SJSA1 (cell line): Measurements from ENCODE around the gene MAEA. TPM values are rescaled to one million over a fixed set of nuclear protein-coding genes. Genes with fewer than 3 reads are reported as not detected.
A peak's percentile ranks its signal among the peaks of the same experiment; 100 is the strongest.

Experiments
- DNase-seq, 2 experiments: peaks; one replicate each; pipeline ENCODE4 v3.0.0-alpha.2; 2015 to 2020; ENCODE audit warnings: low spot score in 2 of 2, low read depth in 1 of 2
- H3K27ac ChIP-seq: fragments of 250-450 bp; sonication (Bioruptor Pico); 2 replicates; pipeline ENCODE4 v1.5.1; 2020; ENCODE audit warnings: mild to moderate bottlenecking, moderate library complexity
- H3K27me3 ChIP-seq: fragments of 250-450 bp; sonication (Bioruptor Pico); replicated peaks from 2 replicates; pipeline ENCODE4 v1.5.1; 2020; ENCODE audit warnings: mild to moderate bottlenecking, moderate library complexity
- H3K36me3 ChIP-seq: fragments of 250-450 bp; sonication (Bioruptor Pico); 2 replicates; pipeline ENCODE4 v1.5.1; 2020; ENCODE audit warnings: mild to moderate bottlenecking
- H3K4me1 ChIP-seq: fragments of 250-450 bp; sonication (Bioruptor Pico); replicated peaks from 2 replicates; pipeline ENCODE4 v1.6.1; 2021; ENCODE audit warnings: mild to moderate bottlenecking
- H3K4me3 ChIP-seq: fragments of 250-450 bp; sonication (Bioruptor Pico); 2 replicates; pipeline ENCODE4 v1.5.1; 2020; ENCODE audit warnings: mild to moderate bottlenecking
- H3K9me3 ChIP-seq: fragments of 250-450 bp; sonication (Bioruptor Pico); replicated peaks from 2 replicates; pipeline ENCODE4 v1.5.1; 2020; ENCODE audit warnings: mild to moderate bottlenecking
- total RNA-seq: library from RNA; depleted of rRNA; stranded (reverse); fragments of >200 nt; shearing (Covaris generic); gene quantifications from 2 replicates; pipeline ENCODE4 v1.2.3, GENCODE V29; 2014

The MAEA gene
- total RNA-seq, 1 experiment from 2014 or later: 34.4 TPM

- Histone ChIP-seq H3K36me3 (no peaks in the 10 kb centered on the region; the same call in 1 of the 2 replicates), H3K4me3 (no peak overlapping the region), H3K4me1 (no peaks in the 10 kb centered on the region), H3K9me3 (no peaks in the 10 kb centered on the region), H3K27ac (no peak overlapping the region), H3K27me3 (no peaks in the 10 kb centered on the region)
- no peak for DNase-seq
Measured at GRCh38 chr4:1296324-1297022, 6.8 kb downstream of the MAEA start.

- Histone ChIP-seq H3K4me3 (no peak overlapping the region), H3K27me3 (no peaks in the 10 kb centered on the region), H3K36me3 (peaks cover under 1% of the 10 kb centered on the region), H3K4me1 (no peaks in the 10 kb centered on the region), H3K27ac (no peak overlapping the region), H3K9me3 (no peaks in the 10 kb centered on the region)
- DNase-seq: no peak
Measured at GRCh38 chr4:1297023-1297395, 7.3 kb downstream of the MAEA start.

GRCh38 chr4:1297456-1298325, 8.0 kb downstream of the MAEA start:
- Histone ChIP-seq H3K9me3 (no peaks in the 10 kb centered on the region), H3K4me3 (no peak overlapping the region), H3K27me3 (no peaks in the 10 kb centered on the region), H3K4me1 (no peaks in the 10 kb centered on the region), H3K36me3 (peaks cover 3% of the 10 kb centered on the region), H3K27ac (no peak overlapping the region)
- DNase-seq: no peak

DNA sequence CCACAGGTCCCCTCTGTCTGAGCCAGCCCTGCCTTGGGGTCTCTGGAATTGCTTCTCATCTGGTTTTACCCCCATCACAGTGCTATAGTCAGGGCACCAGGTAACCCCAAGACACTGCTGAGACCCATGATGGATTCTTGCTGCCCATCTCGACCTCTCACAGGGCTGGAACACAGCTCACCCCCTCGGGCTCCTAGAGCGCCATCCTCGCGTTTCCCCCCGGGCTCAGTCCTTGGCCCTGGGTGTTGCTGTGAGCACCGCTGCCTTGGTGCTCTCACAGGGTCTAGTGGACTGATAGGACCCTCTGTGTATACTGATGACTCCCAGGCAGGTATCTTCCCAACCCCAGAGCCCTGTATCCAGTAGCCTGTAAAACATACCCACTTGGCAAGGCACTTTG, 8.8 kb downstream of the MAEA start:
- H3K27ac ChIP-seq: no peak overlapping the region
- no peak overlapping the region for H3K4me3 ChIP-seq
- no peaks in the 10 kb centered on the region for H3K4me1 ChIP-seq
- H3K27me3 ChIP-seq: no peaks in the 10 kb centered on the region
- H3K36me3 ChIP-seq: peaks cover 3% of the 10 kb centered on the region
- H3K9me3 ChIP-seq: no peaks in the 10 kb centered on the region
- no peak for DNase-seq

DNA sequence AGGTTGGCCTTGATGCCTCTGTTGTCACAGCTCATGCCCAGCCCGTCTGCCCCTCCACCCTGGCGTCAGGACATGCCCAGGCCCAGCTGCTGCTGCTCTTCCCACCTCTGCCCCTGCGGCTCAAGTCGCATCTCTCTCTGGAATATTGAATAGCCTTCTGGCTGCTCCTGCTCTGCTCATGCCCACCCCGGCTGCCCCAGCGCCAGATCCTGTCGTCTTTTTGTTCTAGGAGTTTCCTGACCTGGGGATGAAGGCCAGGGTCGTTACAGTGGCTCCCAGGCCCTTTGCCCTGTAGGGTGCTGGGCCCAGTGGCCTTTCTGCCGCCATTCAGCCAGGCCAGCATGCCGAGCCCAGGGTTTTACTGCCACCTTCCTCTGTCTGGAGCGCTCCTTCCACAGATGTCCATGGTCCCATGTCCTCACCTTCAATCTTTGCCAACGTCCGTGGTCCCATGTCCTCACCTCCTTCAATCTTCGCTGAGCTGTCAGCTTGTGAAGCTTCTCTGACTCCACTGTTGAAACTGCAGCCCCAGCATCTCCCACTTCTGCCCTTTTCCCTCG, 9.7 kb downstream of the MAEA start:
- no peak overlapping the region for H3K27ac ChIP-seq
- H3K4me3 ChIP-seq: no peak overlapping the region
- no peaks in the 10 kb centered on the region for H3K4me1 ChIP-seq
- H3K27me3 ChIP-seq: no peaks in the 10 kb centered on the region
- no peaks in the 10 kb centered on the region for H3K9me3 ChIP-seq
- DNase-seq: no peak
- peaks cover 3% of the 10 kb centered on the region for H3K36me3 ChIP-seq

- H3K9me3 ChIP-seq: no peaks in the 10 kb centered on the region
- DNase-seq: no peak
- H3K4me1 ChIP-seq: no peaks in the 10 kb centered on the region
- H3K4me3 ChIP-seq: no peak overlapping the region
- H3K27ac ChIP-seq: no peak overlapping the region
- H3K36me3 ChIP-seq: peaks cover 3% of the 10 kb centered on the region
- H3K27me3 ChIP-seq: no peaks in the 10 kb centered on the region
Measured at GRCh38 chr4:1300466-1301455, 11.1 kb downstream of the MAEA start.

DNA sequence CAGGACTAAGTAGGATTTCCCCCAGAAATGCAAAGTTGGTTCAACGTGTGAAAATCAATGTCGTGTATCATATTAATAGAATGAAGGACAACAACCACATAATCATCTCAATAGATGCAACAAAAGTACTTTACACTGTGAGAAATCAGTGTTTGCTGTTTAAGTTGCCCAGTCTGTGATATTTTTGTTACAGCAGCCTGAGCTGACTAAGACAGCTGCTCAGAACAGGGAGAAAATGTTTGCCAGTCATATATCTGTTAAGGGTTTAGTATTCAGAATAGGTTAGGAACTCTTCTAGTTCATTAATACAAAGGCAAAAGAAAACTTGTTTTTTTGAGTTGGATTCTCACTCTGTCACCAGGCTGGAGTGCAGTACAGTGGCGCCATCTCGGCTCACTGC, 12.5 kb downstream of the MAEA start:
- no peak overlapping the region for H3K27ac ChIP-seq
- no peaks in the 10 kb centered on the region for H3K27me3 ChIP-seq
- DNase-seq: no peak
- H3K9me3 ChIP-seq: no peaks in the 10 kb centered on the region
- H3K4me3 ChIP-seq: no peak overlapping the region
- peaks cover 3% of the 10 kb centered on the region for H3K36me3 ChIP-seq
- H3K4me1 ChIP-seq: no peaks in the 10 kb centered on the region

- no peaks in the 10 kb centered on the region for H3K27me3 ChIP-seq
- H3K4me1 ChIP-seq: peaks cover 16% of the 10 kb centered on the region
- H3K36me3 ChIP-seq: peaks cover 3% of the 10 kb centered on the region; the same call in 1 of the 2 replicates
- no peak overlapping the region for H3K27ac ChIP-seq
- H3K9me3 ChIP-seq: no peaks in the 10 kb centered on the region
- H3K4me3 ChIP-seq: no peak overlapping the region
- DNase-seq: no peak
Measured at GRCh38 chr4:1305261-1305711, 15.6 kb downstream of the MAEA start.

DNA sequence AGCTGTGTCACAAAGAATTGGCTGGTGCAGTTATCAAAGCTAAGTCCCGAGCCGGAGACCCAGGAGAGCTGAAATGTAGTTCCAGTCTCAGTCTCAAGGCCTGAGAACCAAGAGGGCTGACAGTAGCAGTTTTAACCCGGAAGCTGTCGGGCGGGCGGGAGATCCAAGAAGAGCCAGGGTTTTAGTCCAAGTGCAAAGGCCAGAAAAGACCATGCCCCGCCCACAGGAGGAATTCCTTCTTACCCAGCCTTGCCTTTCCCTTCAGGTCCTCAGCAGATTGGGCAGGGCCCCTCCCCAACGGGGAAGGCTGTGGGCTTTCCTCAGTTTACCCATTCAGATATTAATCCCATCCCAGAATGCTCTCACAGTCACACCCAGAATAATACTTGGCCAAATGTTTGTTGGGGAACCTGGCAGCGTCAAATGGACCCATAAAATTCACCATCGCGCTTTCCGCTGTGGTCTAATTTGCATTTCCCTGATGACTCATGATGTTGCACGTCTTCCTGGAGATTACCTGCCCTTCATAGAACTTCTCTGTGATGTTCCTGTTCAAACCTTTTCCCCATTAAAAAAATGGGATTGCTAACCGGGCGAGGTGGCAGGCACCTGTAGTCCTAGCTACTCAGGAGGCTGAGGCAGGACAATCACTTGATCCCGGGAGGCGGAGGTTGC, 16.2 kb downstream of the MAEA start:
- peaks cover 3% of the 10 kb centered on the region; the same call in 1 of the 2 replicates for H3K36me3 ChIP-seq
- peaks cover 21% of the 10 kb centered on the region for H3K4me1 ChIP-seq
- no peak overlapping the region for H3K4me3 ChIP-seq
- DNase-seq: no peak
- no peak overlapping the region for H3K27ac ChIP-seq
- H3K27me3 ChIP-seq: no peaks in the 10 kb centered on the region
- no peaks in the 10 kb centered on the region for H3K9me3 ChIP-seq

DNA sequence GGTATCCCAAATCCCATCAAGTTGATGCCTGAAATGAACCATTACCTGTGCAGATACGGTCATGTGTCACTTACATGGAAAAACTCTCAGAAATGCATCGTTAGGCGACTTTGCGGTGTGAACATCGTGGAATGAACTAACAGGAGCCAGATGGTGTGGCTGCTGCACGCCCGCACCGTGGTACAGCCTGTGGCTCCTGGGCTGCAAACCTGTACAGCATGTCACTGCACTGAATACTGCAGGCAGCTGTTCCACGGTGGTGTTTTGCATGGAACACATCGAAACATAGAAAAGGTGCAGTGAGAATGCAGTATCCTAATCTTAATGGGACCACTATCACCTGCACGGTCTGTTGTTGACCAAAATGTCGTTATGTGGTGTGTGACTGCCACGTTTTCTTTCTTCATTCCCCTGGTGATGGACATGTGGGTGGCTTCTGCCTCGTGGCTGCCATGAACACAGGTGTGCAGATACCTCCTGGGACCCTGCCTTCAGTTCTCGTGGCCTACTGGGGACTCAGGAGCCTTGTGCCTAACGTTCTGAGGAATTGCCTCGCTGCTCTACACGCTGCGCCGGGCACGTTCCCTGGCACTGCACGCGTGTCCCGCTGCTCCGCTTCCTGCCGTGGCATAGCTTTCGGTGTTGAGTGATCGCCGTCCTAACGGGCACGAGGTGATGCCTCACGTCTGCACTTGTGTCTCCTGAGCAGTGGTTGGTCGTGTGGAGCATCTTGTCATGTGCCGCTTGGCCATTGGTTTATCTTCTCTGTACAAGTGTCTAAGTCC, 18.5 kb downstream of the MAEA start:
- H3K36me3 ChIP-seq: peaks cover 4% of the 10 kb centered on the region
- H3K27ac ChIP-seq: no peak overlapping the region
- no peak for DNase-seq
- no peaks in the 10 kb centered on the region for H3K27me3 ChIP-seq
- H3K9me3 ChIP-seq: no peaks in the 10 kb centered on the region
- H3K4me1 ChIP-seq: peaks cover 21% of the 10 kb centered on the region
- no peak overlapping the region for H3K4me3 ChIP-seq

DNA sequence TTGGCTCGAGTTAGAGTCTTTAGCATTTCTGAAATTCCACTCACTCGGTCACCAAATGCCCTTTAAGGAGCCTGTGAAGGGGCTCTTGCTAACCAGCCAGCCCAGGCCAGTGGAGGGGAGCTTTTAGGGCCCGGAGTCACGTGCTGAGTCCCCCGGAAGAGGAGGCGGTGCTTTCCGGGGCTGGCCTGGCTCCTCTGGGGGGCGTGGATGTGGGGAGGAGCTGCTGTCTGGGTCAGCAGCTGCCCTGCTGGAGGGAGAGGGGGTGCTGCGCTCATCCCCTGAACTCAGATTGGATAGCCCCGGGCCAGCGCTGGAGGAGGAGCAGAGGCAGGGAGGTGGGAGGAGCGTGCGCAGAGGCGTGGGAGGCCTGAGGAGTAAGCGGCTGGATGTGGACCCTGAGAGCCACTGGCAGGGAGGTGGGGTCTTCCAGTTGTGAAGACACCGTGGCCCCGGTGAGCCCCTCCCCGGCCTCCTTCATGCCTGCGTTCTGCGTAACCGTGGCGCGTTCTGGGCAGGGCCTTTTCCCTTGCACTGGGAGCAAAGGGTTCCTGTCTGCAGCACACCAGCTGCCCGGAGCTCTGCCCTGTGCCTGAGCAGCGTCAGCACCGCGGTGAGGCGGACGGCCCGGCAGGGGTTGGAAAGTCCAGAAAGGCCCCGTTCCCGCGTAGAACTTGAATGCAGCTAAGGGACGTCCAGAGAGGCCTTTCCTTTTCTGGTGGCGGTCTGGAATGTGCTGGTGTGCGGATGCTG, 19.7 kb downstream of the MAEA start:
- peak; percentile 85 to 89 for DNase-seq
- H3K36me3 ChIP-seq: peaks cover 11% of the 10 kb centered on the region
- peaks cover 21% of the 10 kb centered on the region for H3K4me1 ChIP-seq
- H3K9me3 ChIP-seq: no peaks in the 10 kb centered on the region
- peak overlapping the region; percentile 34 for H3K27ac ChIP-seq
- peak overlapping the region; percentile 37 for H3K4me3 ChIP-seq
- H3K27me3 ChIP-seq: no peaks in the 10 kb centered on the region
